Transverse colon (tissue), 4 donors: ENCODE measurements around the gene PCDHGB6.

Experiments
- CTCF ChIP-seq, 5 experiments: fragments of 200-600 bp in 3 of 5; fragments of 450-650 bp in 2 of 5; sonication (generic) in 3 of 5; IDR thresholded peaks; 1 replicate in 2 of 5; 2 replicates in 3 of 5; pipeline ENCODE4 v1.5.1; 2016 to 2017; ENCODE audit warnings: antibody characterized with exemption in 5 of 5, inconsistent platforms in 3 of 5, mild to moderate bottlenecking in 2 of 5, moderate library complexity in 1 of 5
- EP300 ChIP-seq: sonication (generic); formaldehyde crosslinking; IDR thresholded peaks from one replicate; pipeline ENCODE4 v1.6.1; 2017; ENCODE audit warnings: antibody characterized with exemption, low read depth
- POLR2A ChIP-seq: fragments of 450-650 bp; IDR thresholded peaks from one replicate; pipeline ENCODE4 v1.6.1; 2016; ENCODE audit warnings: antibody characterized with exemption, mild to moderate bottlenecking, moderate library complexity
- POLR2AphosphoS5 ChIP-seq, 3 donors: sonication (generic); formaldehyde crosslinking; IDR thresholded peaks; one replicate each; pipeline ENCODE4 v1.6.1; 2016; ENCODE audit warnings: antibody characterized with exemption in 3 of 3

GRCh38 chr5:141411575-141411974 is 3.8 kb downstream of the PCDHGB6 start:
- TF ChIP-seq CTCF (IDR thresholded peaks at IDR 0.05) (no peak), POLR2A (no peak), EP300 (no peak), POLR2AphosphoS5 (IDR thresholded peaks at IDR 0.05) (no peak)
